ENCODE measurements around the gene ACOX2. TPM values are rescaled to one million over a fixed set of nuclear protein-coding genes. Genes with fewer than 3 reads are reported as not detected.
A peak's percentile ranks its signal among the peaks of the same experiment; 100 is the strongest.

Gene ACOX2
- polyA plus RNA-seq, 3 donors: 2.4 to 2.5 (median 2.4) TPM

DNA sequence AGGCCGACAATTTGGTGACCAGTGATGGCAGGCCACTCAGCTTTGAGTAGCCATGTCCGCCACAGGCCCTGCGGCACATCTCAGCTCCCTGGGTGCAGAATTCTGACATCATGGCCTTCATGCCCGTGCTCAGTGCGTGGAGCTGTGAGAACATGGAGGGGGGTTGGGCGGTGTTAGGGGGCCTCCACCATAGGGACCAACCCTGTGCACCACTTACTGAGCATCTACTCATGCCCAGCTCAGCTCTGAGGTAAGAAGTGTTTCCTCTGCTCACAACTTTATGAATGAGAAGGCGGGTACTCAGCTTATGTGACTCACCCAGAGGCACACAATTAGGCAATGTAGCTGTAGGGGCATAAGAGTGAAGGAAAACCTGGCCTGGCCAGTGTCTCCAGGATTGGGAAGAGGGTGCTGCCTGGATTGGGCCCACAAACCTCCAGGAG is 10.5 kb downstream of the ACOX2 start:
- H3K4me1 ChIP-seq (ENCODE audit: control insufficient read depth in 1 of 2, insufficient read depth in 2 of 2, low read length in 2 of 2): peaks cover 21 to 36% of the 10 kb centered on the region in 2 donors
- WGBS (ENCODE audit: insufficient coverage): 68% methylated on average over 4 of the region's 7 CpGs
- peak overlapping the region in 1 of 3 experiments; percentile 50 for H3K4me3 ChIP-seq (replicated peaks in 1 of 3; ENCODE audit: low read depth in 2 of 3, low read length in 3 of 3)
- H3K27me3 Mint-ChIP-seq (ENCODE audit: low read depth in 3 of 3): peaks cover 0 to 5% (median 2%) of the 10 kb centered on the region in 3 donors
- no peaks in the 10 kb centered on the region for H3K36me3 Mint-ChIP-seq
- H3K4me1 Mint-ChIP-seq: peaks cover 32% of the 10 kb centered on the region
- TF ChIP-seq, protein P1, sequence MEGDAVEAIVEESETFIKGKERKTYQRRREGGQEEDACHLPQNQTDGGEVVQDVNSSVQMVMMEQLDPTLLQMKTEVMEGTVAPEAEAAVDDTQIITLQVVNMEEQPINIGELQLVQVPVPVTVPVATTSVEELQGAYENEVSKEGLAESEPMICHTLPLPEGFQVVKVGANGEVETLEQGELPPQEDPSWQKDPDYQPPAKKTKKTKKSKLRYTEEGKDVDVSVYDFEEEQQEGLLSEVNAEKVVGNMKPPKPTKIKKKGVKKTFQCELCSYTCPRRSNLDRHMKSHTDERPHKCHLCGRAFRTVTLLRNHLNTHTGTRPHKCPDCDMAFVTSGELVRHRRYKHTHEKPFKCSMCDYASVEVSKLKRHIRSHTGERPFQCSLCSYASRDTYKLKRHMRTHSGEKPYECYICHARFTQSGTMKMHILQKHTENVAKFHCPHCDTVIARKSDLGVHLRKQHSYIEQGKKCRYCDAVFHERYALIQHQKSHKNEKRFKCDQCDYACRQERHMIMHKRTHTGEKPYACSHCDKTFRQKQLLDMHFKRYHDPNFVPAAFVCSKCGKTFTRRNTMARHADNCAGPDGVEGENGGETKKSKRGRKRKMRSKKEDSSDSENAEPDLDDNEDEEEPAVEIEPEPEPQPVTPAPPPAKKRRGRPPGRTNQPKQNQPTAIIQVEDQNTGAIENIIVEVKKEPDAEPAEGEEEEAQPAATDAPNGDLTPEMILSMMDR (IDR thresholded peaks at IDR 0.05): no peak
- peak overlapping the region; percentile 59 to 83 for H3K27ac ChIP-seq (ENCODE audit: low read depth in 1 of 2, low read length in 2 of 2)
- no peaks in the 10 kb centered on the region for H3K27me3 ChIP-seq (ENCODE audit: control insufficient read depth in 2 of 2, insufficient read depth in 2 of 2, low read length in 2 of 2)
- H3K4me3 Mint-ChIP-seq: peak overlapping the region in 1 of 2 donors; percentile 21
- intact Hi-C loops (cut with micrococcal nuclease): loop anchor here (5.0 kb wide), 2 partner anchors 34 to 194 kb away; partner anchors contain the start of genes KCTD6 (in 2 of the 2) and PXK (in 1 of the 2)
- H3K9me3 ChIP-seq (replicated peaks in 1 of 2; ENCODE audit: control insufficient read depth in 1 of 2, insufficient read depth in 1 of 2, low read length in 2 of 2): no peaks in the 10 kb centered on the region
- no peaks in the 10 kb centered on the region for H4K20me1 ChIP-seq (ENCODE audit: insufficient read depth, low read length)
- H3K27ac Mint-ChIP-seq: peak overlapping the region; percentile 80 to 99 (median 97)
- no peaks in the 10 kb centered on the region for H3K79me2 ChIP-seq (ENCODE audit: insufficient read depth, low read length)
- no peak overlapping the region for H2AFZ ChIP-seq (ENCODE audit: insufficient read depth, low read depth, low read length, poor library complexity, severe bottlenecking)
- peaks cover 0 to 3% (median 0%) of the 10 kb centered on the region in 7 donors for H3K9me3 Mint-ChIP-seq
- H3K4me2 ChIP-seq (replicated peaks; ENCODE audit: extremely low read depth, low read length, poor library complexity, severe bottlenecking): peak overlapping the region; percentile 45
- peak; percentile 86 to 91 (median 89) for DNase-seq
- H3K36me3 ChIP-seq (replicated peaks in 1 of 2; ENCODE audit: control insufficient read depth in 1 of 2, insufficient read depth in 2 of 2, low read length in 2 of 2): no peaks in the 10 kb centered on the region
- H3K9ac ChIP-seq (ENCODE audit: insufficient read depth, low read length, poor library complexity, severe bottlenecking): peak overlapping the region; percentile 24

DNA sequence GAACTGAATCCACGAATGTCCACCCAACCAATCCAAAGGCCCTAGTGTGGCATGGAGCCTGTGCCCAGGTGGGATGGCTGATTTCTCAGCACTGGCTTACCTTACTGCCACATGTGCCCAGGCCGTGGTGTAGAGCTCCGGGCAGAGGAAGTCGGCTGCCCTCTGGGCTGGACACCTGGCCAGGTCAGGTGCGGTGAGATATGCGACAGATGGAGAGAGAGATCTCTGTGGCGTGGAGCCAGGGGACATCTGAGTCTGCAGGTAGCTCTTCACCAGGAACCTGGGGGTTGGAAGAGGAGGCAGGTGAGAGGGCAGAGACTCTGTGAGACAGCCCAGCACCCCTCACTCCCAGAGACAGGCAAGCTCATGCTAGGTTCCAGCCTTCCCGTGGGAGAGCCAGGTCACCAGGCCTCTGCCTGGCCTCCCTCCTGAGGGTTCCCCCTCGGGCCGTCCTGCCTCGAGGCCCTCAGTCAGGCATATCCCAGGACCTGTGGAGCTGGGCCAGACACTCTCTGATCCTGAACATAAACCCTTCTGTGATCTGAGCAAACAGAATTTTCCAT is 12.6 kb downstream of the ACOX2 start:
- Mint-ChIP-seq H3K27me3 (ENCODE audit: low read depth in 3 of 3) (peaks cover 0 to 5% (median 2%) of the 10 kb centered on the region in 3 donors), H3K4me3 (no peak overlapping the region), H3K4me1 (peaks cover 29% of the 10 kb centered on the region), H3K9me3 (peaks cover 0 to 3% (median 0%) of the 10 kb centered on the region in 7 donors), H3K36me3 (peaks cover 0 to 2% of the 10 kb centered on the region in 2 donors), H3K27ac (no peak overlapping the region)
- no peaks in the 10 kb centered on the region for H3K27me3 ChIP-seq (ENCODE audit: control insufficient read depth in 2 of 2, insufficient read depth in 2 of 2, low read length in 2 of 2)
- H2AFZ ChIP-seq (ENCODE audit: insufficient read depth, low read depth, low read length, poor library complexity, severe bottlenecking): no peak overlapping the region
- no peaks in the 10 kb centered on the region for H3K9me3 ChIP-seq (replicated peaks in 1 of 2; ENCODE audit: control insufficient read depth in 1 of 2, insufficient read depth in 1 of 2, low read length in 2 of 2)
- peaks cover 21 to 36% of the 10 kb centered on the region in 2 donors for H3K4me1 ChIP-seq (ENCODE audit: control insufficient read depth in 1 of 2, insufficient read depth in 2 of 2, low read length in 2 of 2)
- H3K36me3 ChIP-seq (replicated peaks in 1 of 2; ENCODE audit: control insufficient read depth in 1 of 2, insufficient read depth in 2 of 2, low read length in 2 of 2): no peaks in the 10 kb centered on the region
- H3K9ac ChIP-seq (ENCODE audit: insufficient read depth, low read length, poor library complexity, severe bottlenecking): no peak overlapping the region
- no peaks in the 10 kb centered on the region for H4K20me1 ChIP-seq (ENCODE audit: insufficient read depth, low read length)
- H3K4me2 ChIP-seq (replicated peaks; ENCODE audit: extremely low read depth, low read length, poor library complexity, severe bottlenecking): no peak overlapping the region
- DNase-seq: no peak
- intact Hi-C loops (cut with micrococcal nuclease): no loop called here
- TF ChIP-seq, protein P1 (IDR thresholded peaks at IDR 0.05): no peak
- no peak overlapping the region for H3K27ac ChIP-seq (ENCODE audit: low read depth in 1 of 2, low read length in 2 of 2)
- 94% methylated on average over 5 of the region's 11 CpGs for WGBS (ENCODE audit: insufficient coverage)
- H3K79me2 ChIP-seq (ENCODE audit: insufficient read depth, low read length): no peaks in the 10 kb centered on the region
- no peak overlapping the region for H3K4me3 ChIP-seq (replicated peaks in 1 of 3; ENCODE audit: low read depth in 2 of 3, low read length in 3 of 3)
